GM19328 (cell line): ENCODE measurements around the gene CCDC18.
"Not testable (repeated sequence)": the region's sequence is repeated elsewhere in the genome, so short reads cannot be mapped to it uniquely, and the experiment has no call there.

ENCODE experiments used
- ATAC-seq: cut with Tn5 transposase; IDR thresholded peaks from one replicate; pipeline ENCODE4 v1.9.1; 2021; ENCODE audit warnings: mild to moderate bottlenecking, moderate library complexity; ENCODE audit not compliant: unreplicated experiment

CCDC18 gene

GRCh38 chr1:93238425-93238824 is 57.9 kb downstream of the CCDC18 start:
- no peak for ATAC-seq

GRCh38 chr1:93239863-93240262 is 59.3 kb downstream of the CCDC18 start:
- no peak for ATAC-seq

GRCh38 chr1:93243233-93243632 is 62.7 kb downstream of the CCDC18 start:
- not testable (repeated sequence) for ATAC-seq

GRCh38 chr1:93244298-93245069 is 64.0 kb downstream of the CCDC18 start:
- no peak for ATAC-seq

GRCh38 chr1:93251966-93252365 is 71.4 kb downstream of the CCDC18 start:
- ATAC-seq: no peak

- no peak for ATAC-seq
These were observed 72.1 kb downstream of the CCDC18 start for GRCh38 chr1:93252598-93252997.

- no peak for ATAC-seq
These were observed 73.0 kb downstream of the CCDC18 start for GRCh38 chr1:93253516-93253915.

- no peak for ATAC-seq
These were observed 74.9 kb downstream of the CCDC18 start for GRCh38 chr1:93255222-93256079.

- ATAC-seq: no peak
These were observed 75.9 kb downstream of the CCDC18 start for GRCh38 chr1:93256433-93256832.

GRCh38 chr1:93257889-93258288 is 77.4 kb downstream of the CCDC18 start:
- no peak for ATAC-seq

GRCh38 chr1:93260726-93261125 is 80.2 kb downstream of the CCDC18 start:
- not testable (repeated sequence) for ATAC-seq

GRCh38 chr1:93262645-93263044 is 82.1 kb downstream of the CCDC18 start:
- ATAC-seq: no peak

GRCh38 chr1:93268888-93269287 is 88.4 kb downstream of the CCDC18 start:
- not testable (repeated sequence) for ATAC-seq

- not testable (repeated sequence) for ATAC-seq
These were observed 94.7 kb downstream of the CCDC18 start for GRCh38 chr1:93275262-93275633.

- ATAC-seq: no peak
These were observed 95.2 kb downstream of the CCDC18 start for GRCh38 chr1:93275634-93276295.

GRCh38 chr1:93277530-93277929 is 97.0 kb downstream of the CCDC18 start:
- not testable (repeated sequence) for ATAC-seq

GRCh38 chr1:93283496-93283895 is 103.0 kb downstream of the CCDC18 start:
- ATAC-seq: no peak

- ATAC-seq: no peak
These were observed 108.0 kb downstream of the CCDC18 start for GRCh38 chr1:93288558-93288957.

GRCh38 chr1:93296555-93297154 is 116.1 kb downstream of the CCDC18 start:
- no peak for ATAC-seq

GRCh38 chr1:93301131-93301530 is 120.6 kb downstream of the CCDC18 start:
- no peak for ATAC-seq

GRCh38 chr1:93302078-93302477 is 121.6 kb downstream of the CCDC18 start:
- no peak for ATAC-seq
